Type B pancreatic cell (in vitro differentiated cells): ENCODE results near the gene NR2F1. TPM values are rescaled to one million over a fixed set of nuclear protein-coding genes. Genes with fewer than 3 reads are reported as not detected.

ENCODE experiments used
- DNase-seq: peaks from one replicate; pipeline ENCODE4 v3.0.0; 2021; ENCODE audit warnings: mixed read lengths; ENCODE audit not compliant: unreplicated experiment; ENCODE audit errors: extremely low spot score
- H3K27ac Mint-ChIP-seq: 2 replicates; pipeline ENCODE4 v1.8.0; 2021; ENCODE audit warnings: mild to moderate bottlenecking, mixed read lengths
- H3K27me3 Mint-ChIP-seq: 2 replicates; pipeline ENCODE4 v1.8.0; 2021; ENCODE audit warnings: mixed read lengths
- H3K36me3 Mint-ChIP-seq: 2 replicates; pipeline ENCODE4 v1.8.0; 2021; ENCODE audit warnings: mixed read lengths
- H3K4me1 Mint-ChIP-seq: one replicate; pipeline ENCODE4 v1.8.0; 2021; ENCODE audit warnings: mixed read lengths; ENCODE audit not compliant: unreplicated experiment
- H3K4me3 Mint-ChIP-seq: 2 replicates; pipeline ENCODE4 v1.8.0; 2021; ENCODE audit warnings: mild to moderate bottlenecking, mixed read lengths
- H3K9me3 Mint-ChIP-seq: 2 replicates; pipeline ENCODE4 v1.8.0; 2021; ENCODE audit warnings: mixed read lengths
- total RNA-seq: library from RNA; stranded (reverse); gene quantifications from 2 replicates; pipeline ENCODE4 v1.2.1, GENCODE V29; 2021; ENCODE audit warnings: low replicate concordance
- TF ChIP-seq, protein P1 (sequence below): fragments of 200-600 bp; sonication (generic); conservative IDR thresholded peaks from 2 replicates; pipeline ENCODE4 v1.5.0; 2021; ENCODE audit warnings: antibody characterized with exemption, mild to moderate bottlenecking

The NR2F1 gene
- total RNA-seq, 1 donor from 2014 or later, result 126 TPM

DNA sequence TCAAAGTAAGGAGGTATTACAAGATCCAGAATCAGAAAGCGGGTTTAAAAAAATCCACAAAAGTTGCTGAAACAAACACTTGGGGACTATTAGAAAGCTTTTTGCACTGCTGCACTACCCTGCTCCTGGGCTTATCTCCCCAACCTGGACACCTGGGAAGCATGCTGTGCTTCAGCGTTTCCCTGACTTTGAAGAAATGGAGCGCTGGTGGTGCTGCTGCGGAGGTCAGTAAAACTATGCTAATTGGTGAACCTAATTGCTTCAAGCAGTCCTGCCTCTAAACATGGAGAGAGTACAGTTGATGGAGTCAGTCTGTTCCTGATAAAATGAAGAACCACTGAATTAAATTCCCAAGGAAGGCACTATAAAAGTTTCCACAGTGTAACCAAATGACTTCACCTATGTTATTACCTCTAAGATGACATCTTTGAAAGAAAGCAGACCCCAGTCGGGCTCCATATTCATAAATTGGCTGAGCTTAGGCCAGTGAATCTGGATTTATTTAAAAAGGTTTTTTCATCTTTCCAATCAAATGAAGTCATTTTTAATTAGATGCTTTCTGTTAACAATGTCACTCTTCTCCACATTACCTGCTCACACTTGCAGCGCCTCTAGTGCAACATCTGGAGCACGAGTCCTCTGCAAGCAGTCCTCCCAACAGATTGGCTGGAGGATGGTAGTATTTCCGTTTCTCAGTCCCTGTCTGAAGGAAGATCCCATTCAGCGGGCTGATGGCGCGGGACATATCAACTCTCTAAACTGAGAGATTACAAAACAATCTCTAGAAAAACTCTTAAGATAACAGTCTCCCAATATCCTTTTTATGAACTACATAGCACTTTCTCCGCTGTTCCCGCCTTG is 13.5 kb upstream of the NR2F1 start:
- TF ChIP-seq, protein P1, sequence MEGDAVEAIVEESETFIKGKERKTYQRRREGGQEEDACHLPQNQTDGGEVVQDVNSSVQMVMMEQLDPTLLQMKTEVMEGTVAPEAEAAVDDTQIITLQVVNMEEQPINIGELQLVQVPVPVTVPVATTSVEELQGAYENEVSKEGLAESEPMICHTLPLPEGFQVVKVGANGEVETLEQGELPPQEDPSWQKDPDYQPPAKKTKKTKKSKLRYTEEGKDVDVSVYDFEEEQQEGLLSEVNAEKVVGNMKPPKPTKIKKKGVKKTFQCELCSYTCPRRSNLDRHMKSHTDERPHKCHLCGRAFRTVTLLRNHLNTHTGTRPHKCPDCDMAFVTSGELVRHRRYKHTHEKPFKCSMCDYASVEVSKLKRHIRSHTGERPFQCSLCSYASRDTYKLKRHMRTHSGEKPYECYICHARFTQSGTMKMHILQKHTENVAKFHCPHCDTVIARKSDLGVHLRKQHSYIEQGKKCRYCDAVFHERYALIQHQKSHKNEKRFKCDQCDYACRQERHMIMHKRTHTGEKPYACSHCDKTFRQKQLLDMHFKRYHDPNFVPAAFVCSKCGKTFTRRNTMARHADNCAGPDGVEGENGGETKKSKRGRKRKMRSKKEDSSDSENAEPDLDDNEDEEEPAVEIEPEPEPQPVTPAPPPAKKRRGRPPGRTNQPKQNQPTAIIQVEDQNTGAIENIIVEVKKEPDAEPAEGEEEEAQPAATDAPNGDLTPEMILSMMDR, result no peak
- DNase-seq, result no peak
- H3K27me3 Mint-ChIP-seq, result peaks cover 61% of the 10 kb centered on the region
- H3K9me3 Mint-ChIP-seq, result no peaks in the 10 kb centered on the region
- no peaks in the 10 kb centered on the region for H3K36me3 Mint-ChIP-seq
- peak overlapping the region; percentile 8 for H3K27ac Mint-ChIP-seq
- peak overlapping the region; percentile 41 for H3K4me3 Mint-ChIP-seq
- H3K4me1 Mint-ChIP-seq, result peaks cover 32% of the 10 kb centered on the region

GRCh38 chr5:93570294-93571113 is 12.5 kb upstream of the NR2F1 start:
- H3K27me3 Mint-ChIP-seq, result peaks cover 71% of the 10 kb centered on the region
- H3K4me3 Mint-ChIP-seq, result peak overlapping the region; percentile 41
- H3K36me3 Mint-ChIP-seq, result no peaks in the 10 kb centered on the region
- DNase-seq, result no peak
- no peaks in the 10 kb centered on the region for H3K9me3 Mint-ChIP-seq
- peaks cover 41% of the 10 kb centered on the region for H3K4me1 Mint-ChIP-seq
- TF ChIP-seq, protein P1, result no peak
- H3K27ac Mint-ChIP-seq, result no peak overlapping the region

DNA sequence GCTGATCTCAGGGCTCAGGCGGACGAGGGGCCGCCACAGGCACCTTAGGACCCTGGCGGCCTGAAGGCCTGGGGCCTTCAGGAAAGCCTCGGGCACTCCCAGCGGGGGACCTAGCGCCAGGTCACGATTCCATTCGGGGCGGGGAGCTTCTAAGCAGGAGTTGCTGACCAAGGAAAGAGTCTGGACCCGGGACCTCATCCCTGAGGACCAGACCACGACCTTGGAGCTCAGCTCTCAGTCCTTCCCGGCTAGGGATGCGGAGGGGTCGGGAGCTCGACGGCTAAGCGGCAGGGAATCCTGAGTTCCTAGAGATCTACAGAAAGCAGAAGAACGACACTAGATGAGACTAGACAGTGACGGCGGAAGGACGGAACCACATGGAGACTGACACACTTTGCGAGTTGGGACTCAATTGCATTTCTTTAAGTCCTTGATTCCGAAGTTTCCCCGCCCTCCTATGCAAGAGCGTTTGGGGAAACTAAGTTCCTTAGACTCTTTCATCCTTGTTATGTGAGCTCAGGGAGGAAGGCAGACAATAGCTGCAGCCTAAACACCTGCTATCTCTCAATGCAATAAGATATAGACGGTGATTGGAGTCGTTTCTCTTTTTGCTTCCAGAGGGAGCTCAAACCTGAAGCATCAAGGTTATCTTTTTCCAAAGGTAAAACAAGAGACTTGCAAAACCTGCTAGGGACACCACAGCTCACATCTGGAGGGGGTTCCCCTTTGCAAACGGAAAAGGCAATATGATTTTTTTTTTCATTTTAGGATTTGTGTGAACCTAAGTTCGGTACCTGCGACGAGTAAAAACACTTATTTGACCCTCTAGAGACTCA is 11.7 kb upstream of the NR2F1 start:
- Mint-ChIP-seq H3K36me3 (no peaks in the 10 kb centered on the region), H3K4me3 (peak overlapping the region; percentile 74), H3K27me3 (peaks cover 79% of the 10 kb centered on the region), H3K9me3 (no peaks in the 10 kb centered on the region), H3K27ac (no peak overlapping the region), H3K4me1 (peaks cover 47% of the 10 kb centered on the region)
- no peak for DNase-seq
- TF ChIP-seq, protein P1, result no peak

DNA sequence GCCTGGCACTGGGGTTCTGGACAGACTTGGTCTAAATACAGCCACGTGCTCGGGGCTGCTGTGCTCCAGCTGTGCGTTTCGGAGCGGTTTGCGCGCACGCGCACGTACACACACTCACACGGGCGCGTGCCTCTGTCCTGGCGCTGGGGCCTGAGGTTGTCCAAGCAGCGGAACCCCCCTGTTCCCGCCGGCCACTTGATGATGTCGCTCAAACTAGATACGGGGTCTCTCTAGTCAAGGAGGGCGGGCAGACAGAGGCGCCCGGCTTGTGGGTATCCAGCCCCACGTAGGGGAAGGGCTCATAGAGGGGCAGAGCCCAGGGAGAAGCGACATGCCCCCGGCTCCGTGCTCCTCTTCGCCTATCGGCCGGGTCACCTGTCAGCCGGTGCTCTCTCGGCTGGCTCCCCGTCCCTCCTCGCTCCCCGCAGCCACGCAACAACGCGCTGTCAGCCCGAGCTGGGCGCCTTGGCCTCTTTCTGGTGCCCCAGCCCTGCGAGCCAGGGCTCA is 10.9 kb upstream of the NR2F1 start:
- H3K27me3 Mint-ChIP-seq, result peaks cover 85% of the 10 kb centered on the region
- TF ChIP-seq, protein P1, result no peak
- no peaks in the 10 kb centered on the region for H3K9me3 Mint-ChIP-seq
- H3K27ac Mint-ChIP-seq, result no peak overlapping the region
- peaks cover 50% of the 10 kb centered on the region for H3K4me1 Mint-ChIP-seq
- H3K4me3 Mint-ChIP-seq, result peak overlapping the region; percentile 74
- no peak for DNase-seq
- no peaks in the 10 kb centered on the region for H3K36me3 Mint-ChIP-seq
